DOHH2 (cell line): ENCODE results near the gene PELI2.

Experiments used
- H3F3A ChIP-seq: fragments of 200-600 bp; sonication (generic), shearing (Covaris generic); 2 replicates; pipeline ENCODE4 v1.6.0; 2016; ENCODE audit warnings: antibody characterized with exemption, mild to moderate bottlenecking; ENCODE audit not compliant: control insufficient read depth, insufficient read depth
- H3K27ac ChIP-seq: fragments of 200-600 bp; sonication (generic); 2 replicates; pipeline ENCODE4 v1.5.1; 2014; ENCODE audit warnings: low read depth, mild to moderate bottlenecking, low read length, moderate library complexity
- H3K27me3 ChIP-seq: fragments of 200-600 bp; sonication (generic); 2 replicates; pipeline ENCODE4 v1.6.1; 2014; ENCODE audit warnings: mild to moderate bottlenecking, low read length, mixed read lengths; ENCODE audit not compliant: control insufficient read depth
- H3K36me3 ChIP-seq: fragments of 200-600 bp; sonication (generic); 2 replicates; pipeline ENCODE4 v1.6.1; 2014; ENCODE audit warnings: mild to moderate bottlenecking, low read length, moderate library complexity, mixed read lengths; ENCODE audit not compliant: control insufficient read depth
- H3K4me1 ChIP-seq: fragments of 200-600 bp; sonication (generic); 2 replicates; pipeline ENCODE4 v1.6.1; 2014; ENCODE audit warnings: mild to moderate bottlenecking, low read length, mixed read lengths; ENCODE audit not compliant: control insufficient read depth
- H3K4me2 ChIP-seq: fragments of 200-600 bp; sonication (generic); 2 replicates; pipeline ENCODE4 v1.6.0; 2014; ENCODE audit warnings: mild to moderate bottlenecking, low read length, moderate library complexity
- H3K4me3 ChIP-seq: fragments of 200-600 bp; sonication (generic); 2 replicates; pipeline ENCODE4 v1.5.1; 2014; ENCODE audit warnings: mild to moderate bottlenecking, low read length, mixed read lengths
- H3K79me2 ChIP-seq: fragments of 200-600 bp; sonication (generic); 2 replicates; pipeline ENCODE4 v1.6.1; 2014; ENCODE audit warnings: mild to moderate bottlenecking, low read length, mixed read lengths; ENCODE audit not compliant: control insufficient read depth
- H3K9me2 ChIP-seq: fragments of 200-600 bp; sonication (generic); replicated peaks from 2 replicates; pipeline ENCODE4 v1.6.1; 2014; ENCODE audit warnings: mild to moderate bottlenecking, low read length, mixed read lengths; ENCODE audit not compliant: control insufficient read depth
- H3K9me3 ChIP-seq: fragments of 200-600 bp; sonication (generic); 2 replicates; pipeline ENCODE4 v1.6.1; 2014; ENCODE audit warnings: antibody characterized with exemption, low read length, mixed read lengths; ENCODE audit not compliant: control insufficient read depth, insufficient read depth
- H4K20me1 ChIP-seq: fragments of 200-600 bp; sonication (generic); 2 replicates; pipeline ENCODE4 v1.6.0; 2014; ENCODE audit warnings: low read depth, mild to moderate bottlenecking, antibody characterized with exemption, low read length, moderate library complexity; ENCODE audit not compliant: control insufficient read depth, insufficient read depth
- EZH2phosphoT487 ChIP-seq: fragments of 200-600 bp; sonication (generic); IDR thresholded peaks from 2 replicates; pipeline ENCODE4 v1.6.1; 2017; ENCODE audit warnings: borderline replicate concordance, mild to moderate bottlenecking, antibody characterized with exemption, low read length, moderate library complexity, mixed read lengths
- TF ChIP-seq, protein P1 (sequence below): fragments of 200-600 bp; sonication (generic); IDR thresholded peaks from one replicate; pipeline ENCODE4 v1.5.1; 2014; ENCODE audit warnings: antibody characterized with exemption, mild to moderate bottlenecking, low read depth, low read length; ENCODE audit not compliant: poor library complexity, severe bottlenecking

PELI2 gene

DNA sequence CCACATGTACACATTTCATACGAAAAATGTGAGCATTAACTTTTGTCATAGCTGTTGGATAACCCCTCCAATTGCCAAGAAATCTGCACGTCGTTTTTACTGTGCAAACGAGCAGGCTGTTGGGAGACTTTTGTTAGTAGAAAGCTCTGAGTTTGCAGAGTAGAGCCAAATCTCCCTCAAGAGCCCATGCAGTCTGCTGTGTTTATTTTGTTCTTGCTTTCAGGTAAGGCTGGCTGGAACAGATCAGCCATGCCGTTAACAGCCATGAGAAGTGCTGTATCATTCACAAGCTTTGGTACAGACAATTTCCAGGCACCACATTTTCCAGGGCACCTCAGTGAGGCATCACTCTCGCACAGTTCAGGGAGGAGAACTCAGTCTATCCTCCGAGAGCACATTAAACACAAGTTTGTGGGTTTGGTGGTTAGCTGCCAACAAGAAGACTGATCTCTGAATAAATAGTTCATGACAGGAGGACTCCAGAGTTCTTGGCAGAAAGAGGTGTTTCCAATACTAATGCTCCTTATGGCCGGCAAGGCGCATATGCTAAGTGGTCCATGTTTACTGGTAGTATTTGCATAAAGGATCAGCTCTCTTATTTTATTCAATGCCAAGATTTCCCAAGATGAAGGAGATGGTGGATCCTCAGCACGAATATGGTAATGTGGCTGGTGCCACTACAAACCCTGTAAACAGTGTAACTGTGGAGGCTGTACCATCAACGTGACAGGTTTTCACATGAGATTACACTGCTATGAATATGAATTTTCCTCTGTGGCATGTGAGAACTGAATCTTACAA lies 30.3 kb upstream of the PELI2 start:
- Histone ChIP-seq H3K4me2 (no peak overlapping the region), H3K36me3 (no peaks in the 10 kb centered on the region), H3K4me3 (no peak overlapping the region), H3K79me2 (no peaks in the 10 kb centered on the region), H3K9me3 (no peaks in the 10 kb centered on the region), H3K27me3 (no peaks in the 10 kb centered on the region; the same call in 1 of the 2 replicates), H4K20me1 (no peaks in the 10 kb centered on the region), H3F3A (no peaks in the 10 kb centered on the region), H3K4me1 (no peaks in the 10 kb centered on the region), H3K27ac (no peak overlapping the region), H3K9me2 (no peaks in the 10 kb centered on the region)
- TF ChIP-seq EZH2phosphoT487: no peak
- TF ChIP-seq, protein P1, sequence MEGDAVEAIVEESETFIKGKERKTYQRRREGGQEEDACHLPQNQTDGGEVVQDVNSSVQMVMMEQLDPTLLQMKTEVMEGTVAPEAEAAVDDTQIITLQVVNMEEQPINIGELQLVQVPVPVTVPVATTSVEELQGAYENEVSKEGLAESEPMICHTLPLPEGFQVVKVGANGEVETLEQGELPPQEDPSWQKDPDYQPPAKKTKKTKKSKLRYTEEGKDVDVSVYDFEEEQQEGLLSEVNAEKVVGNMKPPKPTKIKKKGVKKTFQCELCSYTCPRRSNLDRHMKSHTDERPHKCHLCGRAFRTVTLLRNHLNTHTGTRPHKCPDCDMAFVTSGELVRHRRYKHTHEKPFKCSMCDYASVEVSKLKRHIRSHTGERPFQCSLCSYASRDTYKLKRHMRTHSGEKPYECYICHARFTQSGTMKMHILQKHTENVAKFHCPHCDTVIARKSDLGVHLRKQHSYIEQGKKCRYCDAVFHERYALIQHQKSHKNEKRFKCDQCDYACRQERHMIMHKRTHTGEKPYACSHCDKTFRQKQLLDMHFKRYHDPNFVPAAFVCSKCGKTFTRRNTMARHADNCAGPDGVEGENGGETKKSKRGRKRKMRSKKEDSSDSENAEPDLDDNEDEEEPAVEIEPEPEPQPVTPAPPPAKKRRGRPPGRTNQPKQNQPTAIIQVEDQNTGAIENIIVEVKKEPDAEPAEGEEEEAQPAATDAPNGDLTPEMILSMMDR: no peak

- Histone ChIP-seq H3K9me3 (no peaks in the 10 kb centered on the region), H3K79me2 (no peaks in the 10 kb centered on the region), H3K4me2 (no peak overlapping the region), H3K9me2 (no peaks in the 10 kb centered on the region), H3K4me3 (no peak overlapping the region), H3K27ac (no peak overlapping the region), H3K36me3 (no peaks in the 10 kb centered on the region), H3F3A (no peaks in the 10 kb centered on the region), H4K20me1 (no peaks in the 10 kb centered on the region), H3K27me3 (no peaks in the 10 kb centered on the region; the same call in 1 of the 2 replicates), H3K4me1 (no peaks in the 10 kb centered on the region)
- TF ChIP-seq, protein P1: no peak
- TF ChIP-seq EZH2phosphoT487: no peak
These were observed 29.3 kb upstream of the PELI2 start for GRCh38 chr14:56088941-56089340.

DNA sequence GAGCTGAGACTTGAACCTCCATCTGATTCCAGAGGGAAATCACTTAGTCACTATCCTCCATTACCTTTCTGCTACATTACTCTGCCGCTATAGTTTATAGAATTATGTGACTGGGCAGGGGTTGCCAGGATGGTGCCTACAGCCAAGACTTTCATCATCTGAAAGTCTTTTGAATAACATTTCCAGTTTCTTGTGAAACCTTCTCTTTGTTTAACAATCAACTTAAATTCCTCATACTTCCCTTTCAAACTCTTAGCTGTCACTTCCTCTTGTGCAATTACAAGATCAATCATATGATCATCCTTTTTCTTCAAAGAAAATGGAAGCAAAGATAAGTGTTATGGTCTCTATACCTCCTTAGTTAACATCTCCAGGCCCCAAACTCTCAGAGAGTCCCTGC lies 25.4 kb upstream of the PELI2 start:
- Histone ChIP-seq H3K36me3 (no peaks in the 10 kb centered on the region), H3K9me3 (no peaks in the 10 kb centered on the region), H3F3A (no peaks in the 10 kb centered on the region), H3K27ac (no peak overlapping the region), H3K4me3 (no peak overlapping the region), H4K20me1 (no peaks in the 10 kb centered on the region), H3K79me2 (no peaks in the 10 kb centered on the region), H3K27me3 (no peaks in the 10 kb centered on the region; the same call in 1 of the 2 replicates), H3K9me2 (no peaks in the 10 kb centered on the region), H3K4me2 (no peak overlapping the region), H3K4me1 (no peaks in the 10 kb centered on the region)
- TF ChIP-seq, protein P1: no peak
- no peak for TF ChIP-seq EZH2phosphoT487
